Measurements from ENCODE around the gene MYO1H.

MYO1H gene

DNA sequence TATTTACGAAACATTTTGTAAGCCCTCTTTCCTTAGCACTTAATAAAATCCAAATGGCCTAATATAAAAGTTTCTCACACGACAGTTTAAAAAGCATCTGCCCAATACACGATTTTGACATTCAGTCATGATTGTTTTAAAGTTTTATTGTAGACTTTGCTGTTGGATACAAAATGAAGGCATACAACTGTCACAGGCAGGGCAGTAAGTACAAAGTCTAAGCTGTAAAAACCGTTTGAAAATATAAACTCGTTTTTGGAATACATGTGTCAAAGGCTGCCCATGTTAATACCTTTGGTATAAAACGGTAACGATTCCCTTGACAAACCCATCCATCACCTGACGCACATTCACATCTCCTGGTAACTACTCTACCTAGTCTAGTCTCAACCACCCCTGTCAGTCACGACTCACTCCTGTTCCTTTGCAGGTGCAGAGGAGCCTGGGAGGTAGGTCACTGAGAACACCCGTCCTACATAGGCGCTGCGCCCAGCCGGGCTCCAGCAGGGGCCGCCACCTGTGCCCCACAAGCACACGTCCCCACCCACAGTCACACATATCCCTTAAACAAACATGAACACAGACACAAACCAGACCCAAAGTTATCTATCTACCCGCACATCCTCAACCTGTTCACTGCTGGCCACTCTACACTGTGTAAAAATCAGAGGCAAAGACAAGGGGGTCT is 102.3 kb downstream of the MYO1H start:
- DNase-seq (ENCODE audit: low read depth in 2 of 2) = no peak

DNA sequence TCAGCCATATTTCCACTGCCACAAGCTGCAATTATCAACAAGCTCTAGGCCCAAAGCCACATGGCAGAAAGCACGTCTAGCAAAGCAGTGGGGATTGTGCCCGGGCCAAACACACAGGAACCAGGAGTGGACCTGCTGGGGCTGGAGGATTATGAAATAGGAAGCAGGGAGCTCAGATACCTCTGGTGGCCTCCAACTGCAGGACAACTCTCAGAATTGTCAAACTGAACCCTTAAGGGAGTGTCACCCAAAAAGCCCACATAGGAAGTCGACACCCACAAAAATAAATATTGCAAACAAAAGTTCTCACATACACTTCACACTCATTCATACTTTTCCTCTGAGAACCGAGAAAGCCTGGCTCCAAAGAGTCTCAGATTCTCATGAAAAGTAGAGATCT is 103.3 kb downstream of the MYO1H start:
- no peak for DNase-seq (ENCODE audit: low read depth in 2 of 2)

DNA sequence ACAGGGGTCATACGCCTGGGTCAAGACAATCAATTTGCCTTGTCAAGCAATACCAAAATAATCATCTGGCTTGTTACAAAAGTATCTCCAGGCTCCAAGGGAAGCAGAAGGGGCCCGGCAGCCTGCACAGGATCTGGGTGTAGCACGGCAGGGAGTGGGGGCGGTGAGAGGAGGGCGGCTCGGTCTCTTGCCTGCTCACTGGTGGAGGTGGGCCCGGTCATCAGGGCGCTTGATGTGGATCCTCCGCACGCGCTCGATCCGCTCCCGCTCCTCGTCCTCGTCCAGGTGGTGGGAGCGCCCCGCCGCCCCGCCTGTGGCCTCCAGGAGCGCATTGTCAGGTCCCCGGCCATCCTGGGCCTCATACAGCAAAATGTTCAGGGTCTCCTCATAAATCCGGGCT is 103.7 kb downstream of the MYO1H start:
- DNase-seq (ENCODE audit: low read depth in 2 of 2) = no peak

GRCh38 chr12:109452489-109452888 is 104.8 kb downstream of the MYO1H start:
- no peak for DNase-seq (ENCODE audit: low read depth in 2 of 2)

DNA sequence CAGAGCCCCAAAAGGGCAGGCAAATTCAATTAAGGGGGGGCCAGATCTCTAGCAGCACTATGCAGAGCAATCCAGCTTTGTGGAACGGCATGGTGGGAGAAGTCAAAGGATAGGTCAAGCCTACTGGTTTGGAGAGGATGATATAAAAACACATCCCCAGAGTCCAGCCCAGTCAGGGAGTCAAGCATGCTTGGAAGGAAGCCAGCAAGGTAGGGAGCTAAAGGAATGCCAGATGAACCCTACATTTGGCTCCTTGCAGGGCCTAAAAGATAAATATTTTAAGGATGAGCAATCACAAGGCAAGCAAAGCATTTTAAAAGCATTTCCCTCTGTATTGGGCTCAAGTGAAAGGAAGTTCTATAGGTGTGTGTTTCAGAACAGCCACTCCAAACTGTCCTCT is 108.0 kb downstream of the MYO1H start:
- DNase-seq (ENCODE audit: low read depth in 2 of 2) = no peak

DNA sequence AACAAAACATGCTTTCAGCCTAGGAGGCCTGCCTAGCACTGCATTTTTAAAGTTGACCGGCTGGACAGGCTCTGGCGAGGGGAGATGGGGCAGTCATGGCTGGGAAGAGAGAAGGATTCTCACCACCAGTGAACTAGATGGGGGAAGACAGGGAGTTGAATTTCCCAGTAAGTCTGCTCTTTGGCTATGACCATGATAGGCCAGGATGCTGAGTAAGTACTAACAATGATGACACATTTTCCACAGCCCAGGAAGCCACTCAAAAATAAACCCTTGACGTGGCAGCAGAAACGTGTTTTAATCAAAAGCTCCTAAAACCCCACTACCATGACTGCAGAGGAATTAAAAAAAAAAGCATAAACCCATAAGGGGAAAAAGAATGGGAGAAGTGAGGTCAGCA is 110.4 kb downstream of the MYO1H start:
- no peak for DNase-seq (ENCODE audit: low read depth in 2 of 2)

DNA sequence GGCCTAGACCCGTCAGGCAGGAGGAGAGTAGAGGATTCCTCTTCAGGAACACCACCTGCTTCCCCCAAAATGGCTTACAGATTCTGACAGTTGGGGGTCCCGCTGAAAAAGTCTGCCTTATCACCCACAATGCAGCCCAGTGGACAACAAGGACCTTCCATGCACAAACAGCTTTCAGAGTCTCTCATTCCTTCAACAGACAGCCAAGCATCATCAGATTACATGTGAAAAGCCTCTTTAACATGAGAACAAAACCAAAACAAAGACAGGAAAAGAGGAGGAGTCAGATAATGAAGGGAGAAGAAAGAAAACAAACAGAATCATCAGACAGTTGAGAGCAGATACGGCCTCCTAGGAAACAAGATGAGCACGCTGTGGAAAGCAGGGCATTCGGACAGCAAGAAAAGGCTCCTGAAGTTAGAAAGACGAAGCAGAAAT is 111.1 kb downstream of the MYO1H start:
- no peak for DNase-seq (ENCODE audit: low read depth in 2 of 2)

GRCh38 chr12:109459247-109459646 is 111.5 kb downstream of the MYO1H start:
- DNase-seq (ENCODE audit: low read depth in 2 of 2) = no peak

DNA sequence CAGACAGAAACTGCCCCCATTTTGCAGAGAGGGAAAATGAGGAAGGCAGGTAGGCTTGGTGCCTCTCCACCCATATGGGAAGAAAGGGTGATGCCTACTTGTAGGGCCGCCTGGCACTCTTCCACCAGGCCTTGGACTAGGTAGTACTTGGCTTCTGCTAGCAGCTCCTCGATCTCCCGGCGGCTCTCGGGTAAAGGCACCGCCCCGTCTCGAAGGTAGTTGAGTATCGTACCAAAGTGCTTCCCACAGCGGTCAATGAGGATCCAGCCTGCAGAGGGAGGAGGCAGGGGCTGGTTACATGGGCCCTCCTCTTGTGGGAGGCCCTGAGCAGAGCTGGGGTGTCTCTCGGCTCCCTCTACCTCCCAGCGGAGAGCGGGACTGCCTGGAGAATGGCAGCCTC is 112.8 kb downstream of the MYO1H start:
- no peak for DNase-seq (ENCODE audit: low read depth in 2 of 2)

DNA sequence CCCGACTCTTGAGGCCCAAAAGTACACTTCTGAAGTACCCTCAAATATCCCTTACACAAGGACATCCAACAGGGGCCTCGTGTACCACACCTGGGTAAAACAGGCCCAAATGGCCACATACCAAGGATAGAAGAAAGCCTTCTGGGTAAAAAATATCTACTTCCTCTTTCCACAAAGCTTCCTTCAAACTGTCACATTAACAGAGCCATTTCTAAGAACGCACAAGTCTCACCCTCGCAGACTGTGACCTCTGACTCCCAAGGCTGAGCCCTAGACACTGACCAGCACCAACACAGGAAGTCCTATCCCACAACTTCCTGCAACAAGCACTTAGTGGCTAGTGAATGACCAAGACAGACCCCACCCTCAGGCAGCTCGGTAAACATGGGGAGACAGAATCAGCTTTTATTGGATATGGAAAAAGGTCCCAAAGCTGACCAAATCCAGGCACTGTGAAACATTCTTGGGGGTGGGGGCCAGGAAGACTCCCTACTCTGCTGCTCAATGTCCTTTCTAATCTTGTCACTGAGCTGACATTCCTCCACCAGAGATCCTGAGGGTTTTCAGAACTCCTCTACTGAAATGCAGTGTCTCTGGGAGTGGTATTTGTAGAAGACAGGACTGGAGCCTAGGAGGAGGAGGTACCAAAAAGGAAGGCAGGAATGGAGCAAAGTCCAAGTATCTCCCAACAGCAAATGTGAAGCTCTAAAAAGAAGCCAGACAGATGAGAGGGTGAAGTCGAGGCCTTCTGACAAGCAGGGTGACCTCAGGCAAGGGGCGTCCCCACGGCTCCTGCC is 113.5 kb downstream of the MYO1H start:
- DNase-seq (ENCODE audit: low read depth in 2 of 2) = no peak

DNA sequence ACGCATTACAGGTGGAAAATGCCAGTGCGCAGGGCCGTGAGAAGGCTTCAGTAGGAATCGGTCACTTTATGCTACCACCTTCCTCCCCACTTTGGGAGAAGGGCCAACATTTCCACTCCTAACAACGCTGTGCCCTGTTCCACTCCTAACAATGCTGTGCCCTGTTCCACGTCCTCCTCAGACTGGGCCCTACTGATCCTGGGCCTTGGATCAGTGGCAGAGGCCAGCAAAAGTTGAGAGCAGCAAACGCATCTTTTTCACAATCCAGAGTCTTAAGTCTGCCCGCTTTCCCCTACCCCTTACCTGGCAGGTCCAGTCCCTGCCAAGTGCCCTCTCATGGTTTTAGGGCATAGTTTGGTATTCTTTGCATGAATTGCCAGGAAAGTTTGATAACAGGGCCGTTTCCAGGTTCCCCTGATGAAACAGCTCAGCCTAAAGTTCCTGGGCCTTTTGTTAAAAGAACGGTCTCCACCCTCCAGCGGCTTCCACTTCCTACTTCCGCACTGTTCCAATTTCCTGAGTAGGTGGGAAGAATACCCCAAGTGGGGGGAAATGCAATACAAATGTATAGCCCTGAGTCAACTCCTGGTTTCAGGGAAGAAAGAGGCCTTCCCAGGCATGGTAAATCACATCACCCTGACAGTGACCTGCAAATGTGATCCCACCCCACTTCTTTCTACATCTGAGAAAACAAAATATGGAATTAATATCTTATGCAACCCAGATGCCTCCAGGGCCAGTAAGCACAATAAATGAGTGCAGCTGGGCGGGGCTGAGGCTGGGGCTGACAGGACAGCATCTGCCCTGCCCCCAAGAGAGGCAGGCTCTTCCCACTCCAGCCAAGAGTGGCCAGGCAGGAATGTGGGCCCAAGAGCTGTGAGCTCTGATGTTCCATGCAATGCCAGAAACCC is 114.4 kb downstream of the MYO1H start:
- DNase-seq (ENCODE audit: low read depth in 2 of 2) = no peak

GRCh38 chr12:109462868-109463692 is 115.4 kb downstream of the MYO1H start:
- no peak for DNase-seq (ENCODE audit: low read depth in 2 of 2)

DNA sequence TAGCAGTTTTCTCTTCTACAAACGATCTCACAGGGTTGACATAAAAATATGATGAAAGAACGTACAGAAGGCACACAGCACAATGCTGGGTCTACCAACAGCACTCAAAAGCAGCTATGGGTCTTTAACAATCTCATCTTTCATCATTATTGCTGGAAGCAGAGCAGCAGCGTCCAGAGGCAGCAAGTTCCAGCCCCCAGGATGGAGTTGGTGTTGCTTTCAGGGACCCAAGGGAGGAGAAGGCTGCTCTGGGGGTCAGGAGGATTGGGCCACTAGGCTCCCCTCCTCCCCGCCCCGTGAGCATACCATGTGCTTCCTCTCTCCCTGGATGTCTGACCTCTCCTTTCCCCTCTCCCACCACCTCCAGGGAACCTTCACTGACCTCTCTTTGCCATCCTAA is 116.1 kb downstream of the MYO1H start:
- DNase-seq (ENCODE audit: low read depth in 2 of 2) = no peak

GRCh38 chr12:109464642-109465351 is 117.1 kb downstream of the MYO1H start:
- no peak for DNase-seq (ENCODE audit: low read depth in 2 of 2)

- DNase-seq (ENCODE audit: low read depth in 2 of 2) = no peak
Measured at GRCh38 chr12:109466305-109466704, 118.6 kb downstream of the MYO1H start.

GRCh38 chr12:109466821-109467220 is 119.1 kb downstream of the MYO1H start:
- DNase-seq (ENCODE audit: low read depth in 2 of 2) = no peak

GRCh38 chr12:109467978-109468676 is 120.4 kb downstream of the MYO1H start:
- no peak for DNase-seq (ENCODE audit: low read depth in 2 of 2)

- no peak for DNase-seq (ENCODE audit: low read depth in 2 of 2)
Measured at GRCh38 chr12:109469517-109469916, 121.8 kb downstream of the MYO1H start.

- no peak for DNase-seq (ENCODE audit: low read depth in 2 of 2)
Measured at GRCh38 chr12:109473006-109473405, 125.3 kb downstream of the MYO1H start.

All from stimulated activated CD8-positive, alpha-beta memory T cell treated with anti-CD3 and anti-CD28 coated beads, Interleukin-2, amount 100 ng/mL, for 1 hour (primary cell).